ENCODE data around the gene GCGR.

DNA sequence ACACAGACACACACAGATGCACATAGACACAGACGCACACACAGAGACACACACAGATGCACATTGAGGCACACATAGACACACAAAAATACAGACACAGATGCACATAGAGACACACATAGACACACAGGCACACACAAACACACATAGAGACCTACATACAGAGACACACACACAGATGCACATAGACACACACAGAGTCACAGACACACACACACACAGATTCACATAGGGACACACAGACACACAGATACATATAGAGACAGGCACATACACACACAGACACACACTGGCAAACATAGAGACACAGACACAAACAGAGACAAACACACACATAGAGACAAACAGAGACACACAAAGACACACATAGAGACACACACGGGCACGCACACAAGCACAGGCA is 9.9 kb upstream of the GCGR start:
- TF ChIP-seq, protein P1, sequence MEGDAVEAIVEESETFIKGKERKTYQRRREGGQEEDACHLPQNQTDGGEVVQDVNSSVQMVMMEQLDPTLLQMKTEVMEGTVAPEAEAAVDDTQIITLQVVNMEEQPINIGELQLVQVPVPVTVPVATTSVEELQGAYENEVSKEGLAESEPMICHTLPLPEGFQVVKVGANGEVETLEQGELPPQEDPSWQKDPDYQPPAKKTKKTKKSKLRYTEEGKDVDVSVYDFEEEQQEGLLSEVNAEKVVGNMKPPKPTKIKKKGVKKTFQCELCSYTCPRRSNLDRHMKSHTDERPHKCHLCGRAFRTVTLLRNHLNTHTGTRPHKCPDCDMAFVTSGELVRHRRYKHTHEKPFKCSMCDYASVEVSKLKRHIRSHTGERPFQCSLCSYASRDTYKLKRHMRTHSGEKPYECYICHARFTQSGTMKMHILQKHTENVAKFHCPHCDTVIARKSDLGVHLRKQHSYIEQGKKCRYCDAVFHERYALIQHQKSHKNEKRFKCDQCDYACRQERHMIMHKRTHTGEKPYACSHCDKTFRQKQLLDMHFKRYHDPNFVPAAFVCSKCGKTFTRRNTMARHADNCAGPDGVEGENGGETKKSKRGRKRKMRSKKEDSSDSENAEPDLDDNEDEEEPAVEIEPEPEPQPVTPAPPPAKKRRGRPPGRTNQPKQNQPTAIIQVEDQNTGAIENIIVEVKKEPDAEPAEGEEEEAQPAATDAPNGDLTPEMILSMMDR (IDR thresholded peaks at IDR 0.05), result peak in 1 of 3 donors; percentile 30
- no peak for TF ChIP-seq POLR2A (IDR thresholded peaks at IDR 0.05)

Measured in lower leg skin (tissue), 3 donors.